HCT116 (cell line): ENCODE data around the gene RAPGEF6.

Experiments
- POLR2A ChIP-seq: IDR thresholded peaks from 2 replicates; pipeline ENCODE4 v1.7.0; 2011; ENCODE audit warnings: borderline replicate concordance; ENCODE audit not compliant: insufficient read depth, insufficient read length; ENCODE audit errors: extremely low read depth
- RAD21 ChIP-seq: IDR thresholded peaks from 2 replicates; pipeline ENCODE4 v1.6.1; 2012; ENCODE audit warnings: low read depth, mild to moderate bottlenecking
- SP1 ChIP-seq: IDR thresholded peaks from 2 replicates; pipeline ENCODE4 v1.6.1; 2012; ENCODE audit warnings: low read depth
- TF ChIP-seq, protein P1 (sequence below), 3 experiments: fragments of 200-600 bp in 1 of 3; sonication (generic) in 1 of 3; IDR thresholded peaks in 2 of 3; conservative IDR thresholded peaks in 1 of 3; 2 replicates each; pipeline ENCODE4 v1.5.1; 2012 to 2017; ENCODE audit warnings: low read depth in 2 of 3, low read length in 2 of 3, antibody characterized with exemption in 1 of 3, borderline replicate concordance in 1 of 3, control low read depth in 1 of 3, mild to moderate bottlenecking in 1 of 3, mixed read lengths in 1 of 3, mixed run types in 1 of 3, moderate library complexity in 1 of 3; ENCODE audit not compliant: insufficient read depth in 1 of 3

GRCh38 chr5:131462454-131462853, 172.6 kb downstream of the RAPGEF6 start:
- TF ChIP-seq, protein P1, sequence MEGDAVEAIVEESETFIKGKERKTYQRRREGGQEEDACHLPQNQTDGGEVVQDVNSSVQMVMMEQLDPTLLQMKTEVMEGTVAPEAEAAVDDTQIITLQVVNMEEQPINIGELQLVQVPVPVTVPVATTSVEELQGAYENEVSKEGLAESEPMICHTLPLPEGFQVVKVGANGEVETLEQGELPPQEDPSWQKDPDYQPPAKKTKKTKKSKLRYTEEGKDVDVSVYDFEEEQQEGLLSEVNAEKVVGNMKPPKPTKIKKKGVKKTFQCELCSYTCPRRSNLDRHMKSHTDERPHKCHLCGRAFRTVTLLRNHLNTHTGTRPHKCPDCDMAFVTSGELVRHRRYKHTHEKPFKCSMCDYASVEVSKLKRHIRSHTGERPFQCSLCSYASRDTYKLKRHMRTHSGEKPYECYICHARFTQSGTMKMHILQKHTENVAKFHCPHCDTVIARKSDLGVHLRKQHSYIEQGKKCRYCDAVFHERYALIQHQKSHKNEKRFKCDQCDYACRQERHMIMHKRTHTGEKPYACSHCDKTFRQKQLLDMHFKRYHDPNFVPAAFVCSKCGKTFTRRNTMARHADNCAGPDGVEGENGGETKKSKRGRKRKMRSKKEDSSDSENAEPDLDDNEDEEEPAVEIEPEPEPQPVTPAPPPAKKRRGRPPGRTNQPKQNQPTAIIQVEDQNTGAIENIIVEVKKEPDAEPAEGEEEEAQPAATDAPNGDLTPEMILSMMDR (IDR thresholded peaks at IDR 0.05 in 2 of 3, conservative IDR thresholded peaks at IDR 0.05 in 1 of 3; ENCODE audit: borderline replicate concordance in 1 of 3, insufficient read depth in 1 of 3, low read depth in 2 of 3, low read length in 2 of 3), result no peak
- TF ChIP-seq POLR2A, result no peak
- TF ChIP-seq SP1, result no peak
- no peak for TF ChIP-seq RAD21
